AG09319 (cell line): ENCODE results near the gene TRIM44.
A peak's percentile ranks its signal among the peaks of the same experiment; 100 is the strongest.

Source experiments
- DNase-seq: peaks from one replicate; pipeline ENCODE4 v3.0.0-alpha.2; 2010; ENCODE audit warnings: low read depth; ENCODE audit errors: extremely low read depth
- TF ChIP-seq, protein P1 (sequence below): IDR thresholded peaks from 2 replicates; pipeline ENCODE4 v1.5.1; 2011; ENCODE audit warnings: low read depth, mild to moderate bottlenecking, inconsistent platforms, low read length, moderate library complexity

Gene TRIM44

DNA sequence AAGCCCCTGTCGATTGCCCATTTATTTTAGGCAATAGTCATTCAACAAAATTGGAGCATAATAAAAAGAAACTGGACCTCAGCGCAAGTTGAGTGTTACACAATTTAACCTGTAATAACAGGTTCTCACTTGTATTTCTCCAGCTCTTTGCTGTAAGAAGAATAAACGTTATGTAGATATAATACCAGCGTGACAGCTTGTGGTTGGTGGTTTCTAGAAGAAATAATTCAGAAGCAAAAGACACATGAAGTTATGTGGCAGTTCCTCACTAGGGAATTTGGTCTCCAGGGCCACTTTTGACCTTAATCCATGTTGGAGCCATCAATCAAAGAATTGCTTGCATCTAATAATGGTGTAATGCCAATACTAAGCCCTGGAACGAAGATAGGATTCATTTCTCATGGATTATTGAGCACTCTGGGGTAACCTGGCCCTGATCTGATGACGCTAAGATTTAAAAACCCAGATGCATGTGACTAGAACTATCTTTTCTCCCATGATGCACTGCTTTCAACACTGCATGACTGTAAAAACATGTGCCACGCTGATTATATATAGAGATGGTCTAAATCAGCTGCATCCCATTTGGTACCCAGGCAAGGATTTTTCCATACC, 151.6 kb downstream of the TRIM44 start:
- TF ChIP-seq, protein P1, sequence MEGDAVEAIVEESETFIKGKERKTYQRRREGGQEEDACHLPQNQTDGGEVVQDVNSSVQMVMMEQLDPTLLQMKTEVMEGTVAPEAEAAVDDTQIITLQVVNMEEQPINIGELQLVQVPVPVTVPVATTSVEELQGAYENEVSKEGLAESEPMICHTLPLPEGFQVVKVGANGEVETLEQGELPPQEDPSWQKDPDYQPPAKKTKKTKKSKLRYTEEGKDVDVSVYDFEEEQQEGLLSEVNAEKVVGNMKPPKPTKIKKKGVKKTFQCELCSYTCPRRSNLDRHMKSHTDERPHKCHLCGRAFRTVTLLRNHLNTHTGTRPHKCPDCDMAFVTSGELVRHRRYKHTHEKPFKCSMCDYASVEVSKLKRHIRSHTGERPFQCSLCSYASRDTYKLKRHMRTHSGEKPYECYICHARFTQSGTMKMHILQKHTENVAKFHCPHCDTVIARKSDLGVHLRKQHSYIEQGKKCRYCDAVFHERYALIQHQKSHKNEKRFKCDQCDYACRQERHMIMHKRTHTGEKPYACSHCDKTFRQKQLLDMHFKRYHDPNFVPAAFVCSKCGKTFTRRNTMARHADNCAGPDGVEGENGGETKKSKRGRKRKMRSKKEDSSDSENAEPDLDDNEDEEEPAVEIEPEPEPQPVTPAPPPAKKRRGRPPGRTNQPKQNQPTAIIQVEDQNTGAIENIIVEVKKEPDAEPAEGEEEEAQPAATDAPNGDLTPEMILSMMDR = no peak
- no peak for DNase-seq

DNA sequence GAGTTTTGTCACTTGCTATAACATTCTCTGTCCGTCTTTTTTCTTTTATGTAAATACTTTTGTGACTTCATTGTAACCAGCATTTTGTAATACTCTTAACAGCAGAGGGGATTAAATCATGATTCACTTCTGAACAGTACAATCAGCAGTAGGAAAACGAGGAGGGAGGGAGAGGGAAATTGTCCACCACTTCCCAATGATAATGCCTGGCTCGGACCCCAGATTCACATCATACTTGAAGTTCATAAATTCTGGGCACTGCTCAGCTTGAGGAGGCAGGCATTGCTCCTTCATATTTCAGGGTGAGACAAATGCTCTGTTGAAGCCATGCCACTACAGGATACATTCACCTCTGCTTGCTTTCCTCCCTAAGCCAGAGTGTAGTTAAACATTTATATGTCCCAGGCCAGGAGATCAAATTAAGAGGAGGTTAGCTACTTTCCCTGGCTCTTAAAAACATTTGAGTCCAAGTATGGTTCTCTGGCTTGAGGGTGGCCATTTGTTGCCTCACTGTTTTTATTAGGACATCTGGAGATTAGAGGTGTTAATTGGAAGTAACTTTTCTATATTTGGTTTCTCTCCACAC, 152.2 kb downstream of the TRIM44 start:
- DNase-seq = no peak
- TF ChIP-seq, protein P1 = no peak

- TF ChIP-seq, protein P1 = no peak
- DNase-seq = peak; percentile 40
Measured at GRCh38 chr11:35815556-35816315, 153.2 kb downstream of the TRIM44 start.

- no peak for DNase-seq
- TF ChIP-seq, protein P1 = no peak
Measured at GRCh38 chr11:35820614-35821013, 158.0 kb downstream of the TRIM44 start.

DNA sequence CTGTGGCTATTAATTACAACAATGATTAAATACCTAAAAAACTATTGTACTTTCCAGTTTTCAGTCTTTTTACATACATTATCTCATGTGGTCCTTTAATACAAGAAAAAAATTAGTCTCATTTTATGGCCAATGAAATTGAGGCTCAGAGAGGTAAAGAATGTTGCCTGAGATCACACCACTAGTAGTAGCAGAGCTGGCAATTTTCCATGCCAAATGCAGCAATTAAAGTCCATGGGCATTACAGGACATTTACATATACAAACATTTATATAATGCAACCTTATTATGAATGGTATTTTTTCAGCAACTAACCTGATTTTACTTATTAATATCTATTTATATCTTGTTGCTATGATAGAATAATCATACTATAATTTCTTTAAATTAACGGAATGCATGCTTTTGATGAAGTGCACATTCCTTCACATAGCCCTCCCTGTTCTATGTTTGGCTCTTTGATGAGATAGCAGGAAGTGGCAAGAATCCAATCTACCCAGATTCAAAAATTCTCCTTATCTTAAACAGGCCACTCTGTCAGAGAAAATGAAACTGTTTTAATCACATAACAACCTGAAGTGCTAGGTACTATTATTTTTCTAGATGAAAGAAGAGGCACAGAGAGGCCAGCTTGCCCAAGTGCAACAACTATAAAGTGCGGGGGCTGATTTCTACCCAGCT, 160.4 kb downstream of the TRIM44 start:
- TF ChIP-seq, protein P1 = no peak

GRCh38 chr11:35823742-35824298, 161.2 kb downstream of the TRIM44 start:
- DNase-seq = no peak
- TF ChIP-seq, protein P1 = no peak

More for the DNA sequence above, 160.4 kb downstream of the TRIM44 start:
- DNase-seq = no peak
